Measurements from ENCODE around the gene NUDCD3. TPM values are rescaled to one million over a fixed set of nuclear protein-coding genes. Genes with fewer than 3 reads are reported as not detected.

Gene NUDCD3
- total RNA-seq, 1 experiment from 2014 or later = 82.3 TPM

- TF ChIP-seq CTCF (conservative IDR thresholded peaks at IDR 0.05; ENCODE audit: low read depth, low read length) = no peak
- TF ChIP-seq EZH2 (IDR thresholded peaks at IDR 0.05; ENCODE audit: low read length, unreplicated experiment) = no peak
- no peak for TF ChIP-seq EZH2phosphoT487 (IDR thresholded peaks at IDR 0.05; ENCODE audit: borderline replicate concordance, low read length)
- H3K27me3 ChIP-seq (ENCODE audit: low read length) = no peaks in the 10 kb centered on the region
- no peak overlapping the region for H2AFZ ChIP-seq (ENCODE audit: low read length)
- no peaks in the 10 kb centered on the region for H3K4me1 ChIP-seq (ENCODE audit: insufficient read depth, low read length)
- H3K9me3 ChIP-seq (ENCODE audit: low read length) = no peaks in the 10 kb centered on the region
- H3K36me3 ChIP-seq (ENCODE audit: low read depth, low read length) = peaks cover 3% of the 10 kb centered on the region
- DNase-seq = no peak
- no TSS peak for BruUV-seq (replicated peaks)
- no peak overlapping the region for H3K27ac ChIP-seq (ENCODE audit: low read length)
- ChIA-PET POLR2A (ENCODE audit: unreplicated experiment) (no interaction called here), CTCF (no interaction called here)
- peaks cover 62% of the 10 kb centered on the region for H3K79me2 ChIP-seq (ENCODE audit: low read length)
- ATAC-seq = no peak
- H3K9ac ChIP-seq (ENCODE audit: low read length) = no peak overlapping the region
- H3K4me3 ChIP-seq (ENCODE audit: low read length) = no peak overlapping the region
- no peak overlapping the region for H3K4me2 ChIP-seq (ENCODE audit: low read length)
- H4K20me1 ChIP-seq (ENCODE audit: low read length) = peaks cover 8% of the 10 kb centered on the region; the same call in 1 of the 2 replicates
- no peaks in the 10 kb centered on the region for H3F3A ChIP-seq (ENCODE audit: low read length, unreplicated experiment)
- H3K9me2 ChIP-seq (replicated peaks; ENCODE audit: low read length) = no peaks in the 10 kb centered on the region
- intact Hi-C loops (cut with micrococcal nuclease) = no loop called here
Measured at GRCh38 chr7:44449584-44449928, 40.9 kb downstream of the NUDCD3 start.

DNA sequence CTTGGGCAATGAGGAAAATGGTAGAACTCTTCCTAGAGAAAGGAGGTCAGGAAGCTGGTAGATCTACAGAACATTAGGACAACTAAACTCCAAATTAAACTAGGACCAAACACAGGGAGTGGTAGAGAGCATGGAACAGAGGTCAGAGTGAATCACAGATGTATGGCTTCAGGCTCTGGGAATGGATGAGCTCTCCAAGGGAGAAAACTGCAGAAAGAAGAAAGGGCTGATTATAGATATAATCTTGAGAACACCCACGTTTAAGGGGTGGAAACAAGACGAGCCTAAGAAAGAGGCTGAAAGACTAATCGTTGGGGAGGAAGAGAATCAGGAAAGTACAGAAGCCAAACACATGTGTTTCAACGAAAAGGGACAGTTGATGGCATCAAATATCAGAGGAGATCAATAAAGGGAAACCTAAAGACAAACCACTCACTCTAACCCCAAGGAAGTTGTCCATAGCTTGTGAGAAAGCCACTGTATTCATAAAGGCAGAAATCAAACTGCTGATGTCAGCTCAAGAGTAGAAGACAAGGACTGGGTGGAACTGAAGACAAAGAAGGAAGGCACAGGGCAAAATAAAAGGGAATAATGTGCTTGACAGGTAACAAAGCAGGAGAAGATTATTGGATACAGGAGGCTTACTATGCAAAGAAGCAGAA lies 41.4 kb downstream of the NUDCD3 start:
- no peaks in the 10 kb centered on the region for H3K4me1 ChIP-seq (ENCODE audit: insufficient read depth, low read length)
- H2AFZ ChIP-seq (ENCODE audit: low read length) = no peak overlapping the region
- H3K27me3 ChIP-seq (ENCODE audit: low read length) = no peaks in the 10 kb centered on the region
- CTCF ChIA-PET = no interaction called here
- H3K9me3 ChIP-seq (ENCODE audit: low read length) = no peaks in the 10 kb centered on the region
- peaks cover 3% of the 10 kb centered on the region for H3K36me3 ChIP-seq (ENCODE audit: low read depth, low read length)
- no peak overlapping the region for H3K4me3 ChIP-seq (ENCODE audit: low read length)
- no peak overlapping the region for H3K9ac ChIP-seq (ENCODE audit: low read length)
- ATAC-seq (no peak), DNase-seq (no peak)
- TF ChIP-seq CTCF (conservative IDR thresholded peaks at IDR 0.05; ENCODE audit: low read depth, low read length) = no peak
- no peak for TF ChIP-seq EZH2 (IDR thresholded peaks at IDR 0.05; ENCODE audit: low read length, unreplicated experiment)
- no peak for TF ChIP-seq EZH2phosphoT487 (IDR thresholded peaks at IDR 0.05; ENCODE audit: borderline replicate concordance, low read length)
- BruUV-seq (replicated peaks) = no TSS peak
- intact Hi-C loops (cut with micrococcal nuclease) = no loop called here
- peaks cover 8% of the 10 kb centered on the region; the same call in 1 of the 2 replicates for H4K20me1 ChIP-seq (ENCODE audit: low read length)
- no peak overlapping the region for H3K27ac ChIP-seq (ENCODE audit: low read length)
- no peaks in the 10 kb centered on the region for H3F3A ChIP-seq (ENCODE audit: low read length, unreplicated experiment)
- H3K9me2 ChIP-seq (replicated peaks; ENCODE audit: low read length) = no peaks in the 10 kb centered on the region
- POLR2A ChIA-PET (ENCODE audit: unreplicated experiment) = no interaction called here
- peaks cover 62% of the 10 kb centered on the region for H3K79me2 ChIP-seq (ENCODE audit: low read length)
- no peak overlapping the region for H3K4me2 ChIP-seq (ENCODE audit: low read length)

- H2AFZ ChIP-seq (ENCODE audit: low read length) = no peak overlapping the region
- H3K9ac ChIP-seq (ENCODE audit: low read length) = no peak overlapping the region
- ChIA-PET CTCF (no interaction called here), POLR2A (ENCODE audit: unreplicated experiment) (no interaction called here)
- H3K79me2 ChIP-seq (ENCODE audit: low read length) = peaks cover 71% of the 10 kb centered on the region
- H3F3A ChIP-seq (ENCODE audit: low read length, unreplicated experiment) = no peaks in the 10 kb centered on the region
- H3K4me1 ChIP-seq (ENCODE audit: insufficient read depth, low read length) = no peaks in the 10 kb centered on the region
- peaks cover 8% of the 10 kb centered on the region; the same call in 1 of the 2 replicates for H4K20me1 ChIP-seq (ENCODE audit: low read length)
- DNase-seq (no peak), ATAC-seq (no peak)
- H3K9me2 ChIP-seq (replicated peaks; ENCODE audit: low read length) = no peaks in the 10 kb centered on the region
- H3K4me3 ChIP-seq (ENCODE audit: low read length) = no peak overlapping the region
- H3K36me3 ChIP-seq (ENCODE audit: low read depth, low read length) = peaks cover 3% of the 10 kb centered on the region
- H3K9me3 ChIP-seq (ENCODE audit: low read length) = no peaks in the 10 kb centered on the region
- no peak overlapping the region for H3K4me2 ChIP-seq (ENCODE audit: low read length)
- H3K27me3 ChIP-seq (ENCODE audit: low read length) = no peaks in the 10 kb centered on the region
- H3K27ac ChIP-seq (ENCODE audit: low read length) = no peak overlapping the region
- intact Hi-C loops (cut with micrococcal nuclease) = no loop called here
- no peak for TF ChIP-seq EZH2 (IDR thresholded peaks at IDR 0.05; ENCODE audit: low read length, unreplicated experiment)
- no peak for TF ChIP-seq CTCF (conservative IDR thresholded peaks at IDR 0.05; ENCODE audit: low read depth, low read length)
- no peak for TF ChIP-seq EZH2phosphoT487 (IDR thresholded peaks at IDR 0.05; ENCODE audit: borderline replicate concordance, low read length)
- BruUV-seq (replicated peaks) = no TSS peak
Measured at GRCh38 chr7:44447874-44448425, 42.5 kb downstream of the NUDCD3 start.

All from PC-3 (cell line).